ENCODE measurements around the gene TYMP. TPM values are rescaled to one million over a fixed set of nuclear protein-coding genes. Genes with fewer than 3 reads are reported as not detected.

The TYMP gene
- total and polyA plus RNA-seq, 2 of the 8 experiments (the other 6 are each of a cell fraction or from before 2014, with no cell fraction given), result 0.43 to 0.48 TPM

- ChIA-PET CTCF (ENCODE audit: partially characterized antibody) (interaction anchor here (1.4 to 8.1 kb wide), 3 partner anchors 7 to 124 kb away, joined by 4 to 84 read pairs (median 11); partner anchors contain the start of gene SYCE3), POLR2A (ENCODE audit: partially characterized antibody) (interaction anchor here (0.7 to 3.1 kb wide), 4 partner anchors 9 to 108 kb away, joined by 3 to 10 read pairs (median 6); partner anchors contain the start of genes CHKB and SYCE3)
- no peak overlapping the region for H3K4ac ChIP-seq (replicated peaks; ENCODE audit: insufficient read length, low read depth, low read length)
- no peak overlapping the region for H3K9ac ChIP-seq (replicated peaks in 1 of 4; ENCODE audit: extremely low read depth in 1 of 4, low read depth in 3 of 4, low read length in 3 of 4)
- H2BK12ac ChIP-seq (ENCODE audit: low read depth, low read length), result no peak overlapping the region
- no peaks in the 10 kb centered on the region for H3K27me3 ChIP-seq (replicated peaks in 1 of 4; ENCODE audit: control insufficient read depth in 3 of 4, extremely low read depth in 1 of 4, insufficient read depth in 3 of 4, low read length in 3 of 4)
- H4K20me1 ChIP-seq (replicated peaks in 1 of 2; ENCODE audit: control insufficient read depth in 1 of 2, insufficient read depth in 2 of 2, low read length in 2 of 2), result peaks cover 4 to 22% of the 10 kb centered on the region in 2 experiments
- no peak overlapping the region for H4K5ac ChIP-seq (ENCODE audit: insufficient read length, low read depth, low read length)
- no peak overlapping the region for H4K8ac ChIP-seq (ENCODE audit: extremely low read depth, insufficient read depth, low read length)
- H3K14ac ChIP-seq (ENCODE audit: insufficient read length), result no peak overlapping the region
- no peaks in the 10 kb centered on the region for H3K79me2 ChIP-seq (ENCODE audit: control insufficient read depth in 1 of 2, insufficient read depth in 2 of 2, low read length in 2 of 2)
- H3K79me1 ChIP-seq (ENCODE audit: low read depth, low read length), result no peaks in the 10 kb centered on the region
- no peak overlapping the region for H2BK120ac ChIP-seq (replicated peaks; ENCODE audit: low read depth, low read length)
- H3K56ac ChIP-seq (replicated peaks; ENCODE audit: insufficient read length, low read depth, low read length), result no peak overlapping the region
- no peak overlapping the region for H2BK15ac ChIP-seq (ENCODE audit: low read length)
- no peak for FAIRE-seq
- no peak overlapping the region for H2AFZ ChIP-seq (ENCODE audit: low read length)
- H2AK5ac ChIP-seq (ENCODE audit: low read depth, low read length), result no peak overlapping the region
- no peak for DNase-seq (ENCODE audit: low read depth in 1 of 2, low spot score in 2 of 2)
- H3K9me3 ChIP-seq (ENCODE audit: insufficient read depth in 2 of 2, low read depth in 1 of 2, low read length in 1 of 2), result no peaks in the 10 kb centered on the region
- peaks cover 12 to 38% (median 29%) of the 10 kb centered on the region in 4 experiments; a peak in 7 of 8 replicates for H3K36me3 ChIP-seq (ENCODE audit: control insufficient read depth in 2 of 4, insufficient read depth in 4 of 4, low read length in 3 of 4)
- no peak overlapping the region for H3K18ac ChIP-seq (ENCODE audit: extremely low read depth, low read length)
- H3K4me2 ChIP-seq (ENCODE audit: insufficient read depth in 1 of 2, low read depth in 2 of 2, low read length in 2 of 2), result no peak overlapping the region
- no peak overlapping the region for H2BK5ac ChIP-seq (ENCODE audit: low read depth, low read length)
- 93% methylated on average over 26 of the region's 26 CpGs; no CpG with 5 or more reads in 1 of the 2 experiments for WGBS, 2 experiments (ENCODE audit: extremely low coverage in 1 of 2, insufficient coverage in 1 of 2, insufficient read length in 1 of 2, insufficient replicate concordance in 2 of 2, low coverage in 1 of 2, low lambda C conversion rate in 2 of 2, missing lambda C conversion rate in 1 of 2)
- no peak overlapping the region for H3K4me3 ChIP-seq (ENCODE audit: extremely low read depth in 1 of 4, insufficient read depth in 2 of 4, low read depth in 3 of 4, low read length in 4 of 4)
- no peaks in the 10 kb centered on the region for H3K4me1 ChIP-seq (replicated peaks in 1 of 4; ENCODE audit: control insufficient read depth in 3 of 4, insufficient read depth in 4 of 4, low read length in 3 of 4)
- no peaks in the 10 kb centered on the region for H3K23me2 ChIP-seq (ENCODE audit: low read depth, low read length)
- no peak overlapping the region for H3K23ac ChIP-seq (ENCODE audit: insufficient read length)
- no peak overlapping the region for H4K91ac ChIP-seq (replicated peaks; ENCODE audit: insufficient read length, low read length)
- H2BK20ac ChIP-seq (ENCODE audit: low read length), result no peak overlapping the region
- H3K27ac ChIP-seq (ENCODE audit: low read depth, low read length), result no peak overlapping the region
- no peak for TF ChIP-seq YY1 (IDR thresholded peaks at IDR 0.05; ENCODE audit: low read depth, low read length)
- TF ChIP-seq SRF (IDR thresholded peaks at IDR 0.05; ENCODE audit: low read depth, low read length), result no peak
- no peak for TF ChIP-seq MAFK (IDR thresholded peaks at IDR 0.05; ENCODE audit: low read depth, low read length)
- no peak for TF ChIP-seq HDAC6 (IDR thresholded peaks at IDR 0.05; ENCODE audit: low read depth, low read length)
- no peak for TF ChIP-seq PHF8 (conservative IDR thresholded peaks at IDR 0.05; ENCODE audit: low read depth, low read length)
- TF ChIP-seq CHD1 (IDR thresholded peaks at IDR 0.05; ENCODE audit: low read depth, low read length), result no peak
- no peak for TF ChIP-seq SAP30 (IDR thresholded peaks at IDR 0.05; ENCODE audit: insufficient read depth, insufficient replicate concordance, low read length)
- no peak for TF ChIP-seq RNF2 (IDR thresholded peaks at IDR 0.05; ENCODE audit: borderline replicate concordance, low read depth, low read length, missing control alignments, poor library complexity, severe bottlenecking)
- no peak for TF ChIP-seq E2F6 (IDR thresholded peaks at IDR 0.05)
- no peak for TF ChIP-seq POLR2A (IDR thresholded peaks at IDR 0.05; ENCODE audit: control extremely low read depth in 1 of 2, low read depth in 2 of 2, low read length in 2 of 2)
- TF ChIP-seq GTF2F1 (IDR thresholded peaks at IDR 0.05; ENCODE audit: borderline replicate concordance, low read depth, low read length), result no peak
These were observed 41.7 kb upstream of the TYMP start for GRCh38 chr22:50571264-50572175.
